Aorta (tissue), 5 donors: ENCODE measurements around the gene ONECUT3. TPM values are rescaled to one million over a fixed set of nuclear protein-coding genes. Genes with fewer than 3 reads are reported as not detected.
A peak's percentile ranks its signal among the peaks of the same experiment; 100 is the strongest.

Experiments used
- ATAC-seq: fragments of 200-7000 bp; cut with Tn5 transposase; one replicate; pipeline ENCODE4 v1.9.1; 2022; ENCODE audit warnings: moderate library complexity; ENCODE audit not compliant: low FRiP score
- DNase-seq, 2 donors: peaks; one replicate each; pipeline ENCODE4 v3.0.0-alpha.2; 2020
- H3K27ac ChIP-seq, 2 donors: one replicate each; pipeline ENCODE4 v1.5.1; 2013; ENCODE audit warnings: low read length in 2 of 2, mild to moderate bottlenecking in 2 of 2, moderate library complexity in 2 of 2, control low read depth in 1 of 2, inconsistent platforms in 1 of 2, low read depth in 1 of 2
- H3K27me3 ChIP-seq, 2 donors: one replicate each; pipeline ENCODE4 v1.6.1; 2013; ENCODE audit warnings: control low read depth in 1 of 2, low read length in 1 of 2, mild to moderate bottlenecking in 1 of 2, moderate library complexity in 1 of 2; ENCODE audit not compliant: insufficient read depth in 2 of 2, control insufficient read depth in 1 of 2
- H3K36me3 ChIP-seq, 2 donors: one replicate each; pipeline ENCODE4 v1.6.1; 2013; ENCODE audit warnings: control low read depth in 1 of 2, low read length in 1 of 2, mild to moderate bottlenecking in 1 of 2; ENCODE audit not compliant: insufficient read depth in 2 of 2, control insufficient read depth in 1 of 2
- H3K4me1 ChIP-seq, 2 donors: one replicate each; pipeline ENCODE4 v1.6.1; 2013; ENCODE audit warnings: low read length in 2 of 2, control low read depth in 1 of 2, mild to moderate bottlenecking in 1 of 2, moderate library complexity in 1 of 2; ENCODE audit not compliant: insufficient read depth in 2 of 2, control insufficient read depth in 1 of 2
- H3K4me3 ChIP-seq, 2 donors: one replicate each; pipeline ENCODE4 v1.5.1; 2013; ENCODE audit warnings: low read length in 2 of 2, control low read depth in 1 of 2, mild to moderate bottlenecking in 1 of 2
- H3K9me3 ChIP-seq: one replicate; pipeline ENCODE4 v1.6.1; 2013; ENCODE audit warnings: mild to moderate bottlenecking, low read length; ENCODE audit not compliant: control insufficient read depth
- WGBS, 2 donors: extraction: QIAGEN DNeasy Blood & Tissue Kit; methylation state at CpG; one replicate each; pipeline ENCODE4 v1.1.7; 2013; 5-methylcytosine and 5-hydroxymethylcytosine counted together
- intact Hi-C, 2 donors: fragments of 100-400 bp; cut with DNase I; formaldehyde crosslinking; loops; one replicate each; pipeline versions ENCODE4 v1.14.2 to v1.15.0; 2022
- polyA plus RNA-seq, 2 donors: library from polyadenylated mRNA; stranded (reverse); fragments of 200-250 nt; gene quantifications; one replicate each; pipeline ENCODE4 v1.2.3, GENCODE V29; 2013
- total RNA-seq, 2 donors: library from RNA; stranded (reverse); fragmentation: NEBNext Ultra II Directional; extraction: Animal tissue kit (Norgen Biotek cat#: 25700); gene quantifications; one replicate each; pipeline ENCODE4 v1.2.1, GENCODE V29; 2021
- donor health status: healthy with polysubstance abuse.
- donor health status: Bipolar disorder and iron deficiency.
- donor health status: DM: no; HTN: no; CAD: no.
- donor health status: DM: no; HTN: no; CAD: no.
- donor health status: DM: yes; HTN: yes; CAD: no.

ONECUT3 gene
- total and polyA plus RNA-seq, 4 donors: 0.03 TPM; not detected in 3

DNA sequence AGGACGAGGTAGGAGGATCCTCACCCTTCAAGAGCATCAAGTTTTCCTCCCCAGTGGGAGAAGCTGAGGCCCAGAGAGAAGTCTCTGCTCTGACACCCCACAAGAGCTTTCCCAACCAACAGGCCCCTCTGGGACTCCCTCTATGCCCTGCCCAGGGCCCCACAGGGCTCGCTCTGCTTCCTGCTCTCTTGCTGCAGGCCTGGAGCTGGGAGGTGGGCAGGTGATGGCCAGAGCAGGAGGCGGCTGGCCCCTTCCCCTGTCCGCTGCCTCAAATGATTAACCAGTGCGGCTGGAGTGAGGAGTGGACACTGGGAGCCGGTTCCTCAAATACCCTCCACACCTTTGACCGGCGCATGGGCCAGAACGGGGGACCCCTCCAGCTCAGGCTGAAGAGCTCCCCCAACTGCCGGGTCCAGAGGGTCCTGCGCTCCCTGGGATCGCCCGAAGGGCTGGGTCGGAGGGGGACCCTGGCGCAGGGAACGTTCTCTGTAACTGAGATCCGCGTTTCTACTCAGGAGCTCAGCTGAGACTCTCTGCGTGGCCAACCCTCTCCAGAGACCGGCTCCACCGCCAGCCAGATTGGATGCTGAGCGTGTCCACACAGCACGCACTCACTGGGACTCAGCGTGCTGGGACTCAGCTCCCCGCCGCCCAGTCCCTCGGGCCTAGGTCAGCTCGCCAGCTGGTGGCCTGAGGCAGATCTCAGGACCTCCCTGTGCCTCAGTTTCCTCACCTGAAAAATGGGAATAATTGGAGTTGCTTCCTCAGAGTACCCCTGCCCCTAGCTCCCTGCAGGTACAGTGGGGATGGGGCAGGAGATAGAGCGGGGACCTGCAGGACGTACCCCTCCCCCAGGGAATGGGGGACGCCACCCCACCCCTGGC is 6.7 kb upstream of the ONECUT3 start:
- no peaks in the 10 kb centered on the region for H3K4me1 ChIP-seq
- WGBS, 2 donors: 2 to 3% methylated on average over 30 to 31 of the region's 31 CpGs

DNA sequence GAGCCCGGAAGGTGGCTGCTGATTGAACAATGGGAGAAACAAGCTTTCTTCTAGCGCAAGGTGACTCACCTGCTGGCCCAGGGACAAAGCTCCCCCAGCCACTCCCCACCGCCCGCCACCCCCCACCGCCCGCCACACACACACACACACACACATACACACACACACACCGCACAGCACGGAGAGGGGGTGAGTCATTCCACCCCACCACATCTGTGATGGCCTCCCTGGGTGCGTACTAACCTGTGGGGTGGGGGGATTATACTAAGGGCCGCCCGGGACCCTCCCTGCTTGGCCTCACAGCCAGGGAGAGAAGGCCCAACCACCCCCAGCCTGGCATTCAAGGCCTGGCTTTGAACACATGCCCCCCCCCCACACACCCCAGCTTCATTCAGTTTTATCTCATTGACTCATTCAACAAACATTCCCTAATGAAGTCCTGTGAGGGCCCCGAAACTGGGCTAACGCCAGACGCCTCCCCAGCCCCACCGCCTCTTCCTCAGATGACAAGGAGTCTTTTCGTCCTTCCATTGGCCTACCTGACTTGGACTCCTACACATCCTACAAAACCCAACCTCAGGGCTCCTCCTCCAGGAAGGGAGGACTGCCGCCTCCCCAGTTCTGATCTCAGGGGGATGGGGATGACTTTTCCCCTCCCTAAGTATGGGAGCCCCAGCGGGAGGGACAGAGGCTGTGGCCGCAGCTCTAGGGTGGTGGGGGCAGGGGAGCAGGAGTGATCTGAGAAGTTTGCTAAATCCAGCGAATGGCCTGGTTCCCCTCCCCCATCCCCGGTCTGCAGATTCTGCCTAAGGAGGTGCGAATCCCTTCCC is 5.8 kb upstream of the ONECUT3 start:
- H3K27me3 ChIP-seq: no peaks in the 10 kb centered on the region
- intact Hi-C loops: no loop called here
- no peak overlapping the region for H3K4me3 ChIP-seq
- H3K4me1 ChIP-seq: no peaks in the 10 kb centered on the region
- no peak for DNase-seq
- no peaks in the 10 kb centered on the region for H3K36me3 ChIP-seq
- 3 to 4% methylated on average over 16 to 22 of the region's 22 CpGs for WGBS, 2 donors
- ATAC-seq: no peak
- H3K27ac ChIP-seq: no peak overlapping the region
- no peaks in the 10 kb centered on the region for H3K9me3 ChIP-seq

More for the DNA sequence above, 6.7 kb upstream of the ONECUT3 start:
- ATAC-seq (peak; percentile 19), DNase-seq (peak in 1 of 2 donors; percentile 66)
- H3K4me3 ChIP-seq: no peak overlapping the region
- intact Hi-C loops: no loop called here
- H3K27ac ChIP-seq: no peak overlapping the region
- no peaks in the 10 kb centered on the region for H3K36me3 ChIP-seq
- H3K9me3 ChIP-seq: no peaks in the 10 kb centered on the region
- H3K27me3 ChIP-seq: no peaks in the 10 kb centered on the region

DNA sequence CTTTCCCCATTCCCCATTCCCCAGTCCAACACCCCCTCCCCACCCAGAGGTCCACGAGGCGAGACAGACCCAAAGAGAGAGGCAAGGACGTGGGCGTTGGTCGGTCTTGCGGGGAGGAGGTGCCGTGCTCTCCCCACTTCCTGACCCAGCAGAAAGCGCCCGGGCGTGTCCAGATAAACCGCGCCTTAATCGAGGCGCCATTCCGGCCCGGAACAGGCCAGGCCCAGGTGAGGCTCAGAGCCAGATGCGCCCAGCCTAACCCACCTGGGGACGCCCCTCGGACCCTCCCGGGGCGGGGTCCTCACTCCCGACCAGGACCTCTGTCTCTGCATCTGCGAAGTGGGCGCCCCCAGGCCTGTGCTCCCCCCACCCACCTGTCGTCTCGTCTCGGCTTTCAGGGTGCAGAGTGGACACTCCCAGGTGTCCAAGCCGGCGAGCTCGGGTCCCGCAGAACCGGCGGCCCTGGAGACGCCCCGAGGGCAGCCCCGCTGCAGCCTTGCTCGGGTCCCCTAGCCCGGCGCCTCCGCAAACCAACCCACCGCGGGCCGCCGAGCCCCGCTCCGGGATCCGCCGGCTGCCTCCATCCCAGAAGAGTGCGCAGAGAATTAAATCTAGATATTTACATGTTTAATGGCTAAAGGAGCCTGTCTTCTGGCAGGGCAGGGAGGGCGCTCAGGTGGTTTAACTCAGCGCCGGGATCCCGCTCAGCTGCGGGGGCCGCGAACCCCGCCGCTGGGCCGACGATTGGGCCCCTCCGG is 5.0 kb upstream of the ONECUT3 start:
- DNase-seq: no peak
- no peak for ATAC-seq
- no peaks in the 10 kb centered on the region for H3K9me3 ChIP-seq
- H3K36me3 ChIP-seq: no peaks in the 10 kb centered on the region
- H3K27ac ChIP-seq: no peak overlapping the region
- intact Hi-C loops: no loop called here
- H3K27me3 ChIP-seq: no peaks in the 10 kb centered on the region
- no peak overlapping the region for H3K4me3 ChIP-seq
- H3K4me1 ChIP-seq: no peaks in the 10 kb centered on the region
- WGBS, 2 donors: 2% methylated on average over 59 to 61 of the region's 61 CpGs

DNA sequence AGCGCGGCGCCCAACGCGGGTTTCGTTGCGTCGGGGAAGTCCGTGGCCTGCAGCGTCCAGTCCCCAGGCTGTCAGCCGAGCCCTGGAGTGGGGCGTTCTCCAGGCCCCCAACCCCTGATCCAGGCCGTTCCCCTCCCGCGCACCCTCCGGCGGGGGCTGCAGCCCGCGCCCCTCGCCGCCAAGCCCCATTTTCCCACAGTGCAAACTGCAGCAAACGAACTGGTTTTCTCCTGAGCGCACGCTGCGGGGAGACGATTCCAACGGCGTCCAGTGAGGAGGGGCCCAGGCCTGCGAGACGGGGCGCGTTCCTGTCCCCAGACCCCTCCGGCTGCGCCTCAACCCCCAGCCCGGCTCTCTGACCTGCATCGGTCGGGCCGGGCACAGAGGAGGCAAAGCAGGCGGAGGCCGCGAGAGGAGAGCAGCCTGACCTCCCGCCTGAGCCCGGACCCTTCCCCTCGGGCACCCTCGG is 4.4 kb upstream of the ONECUT3 start:
- no peak for ATAC-seq
- no peaks in the 10 kb centered on the region for H3K9me3 ChIP-seq

DNA sequence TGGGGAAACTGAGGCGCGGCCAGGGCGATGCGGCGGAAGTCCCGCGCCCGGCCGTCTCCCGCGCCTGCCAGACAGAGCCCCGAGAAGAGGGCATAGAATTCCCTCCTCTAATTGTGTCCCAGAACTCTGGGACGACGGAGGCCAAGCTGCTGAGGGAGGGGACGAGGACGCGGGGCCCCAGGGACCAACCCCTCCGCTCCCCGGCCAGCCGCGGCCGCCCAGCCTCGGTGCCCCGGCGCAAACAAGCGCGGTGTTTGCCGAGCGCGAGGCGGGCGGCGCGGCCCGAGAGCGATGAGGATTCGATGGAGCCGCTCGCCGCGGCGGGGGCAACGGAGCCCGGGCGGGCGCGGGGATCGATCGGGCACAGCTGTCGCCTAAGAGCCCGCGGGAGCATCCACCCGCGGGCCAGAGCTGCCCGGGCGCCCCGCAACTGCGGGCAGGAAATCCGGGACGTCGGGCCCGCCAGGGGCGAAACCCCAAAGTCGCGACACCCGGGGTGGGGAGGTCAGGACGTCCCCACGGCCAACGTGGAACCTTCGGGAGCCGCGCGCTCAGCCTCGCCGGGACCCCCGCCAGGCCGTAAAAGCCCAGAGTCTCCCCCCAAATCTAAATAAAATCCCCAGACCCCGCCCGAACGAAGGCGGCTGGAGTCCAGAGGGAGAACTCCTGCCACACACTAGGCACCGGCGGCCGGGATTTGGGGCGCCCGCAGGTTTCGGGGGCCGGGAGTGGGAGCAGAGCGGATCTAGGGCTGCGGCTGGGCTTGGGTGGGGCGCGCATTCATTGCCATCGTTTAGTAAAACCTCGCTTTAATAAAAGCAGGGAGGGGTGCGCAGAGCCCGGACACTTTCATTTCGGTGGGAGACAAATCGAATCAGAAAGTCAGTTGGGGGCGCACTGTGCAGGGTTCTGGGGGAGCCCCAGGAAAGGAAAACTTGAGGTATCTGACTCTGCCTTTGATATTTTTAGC is 3.6 kb upstream of the ONECUT3 start:
- Histone ChIP-seq H3K27me3 (no peaks in the 10 kb centered on the region), H3K36me3 (no peaks in the 10 kb centered on the region), H3K27ac (no peak overlapping the region), H3K9me3 (no peaks in the 10 kb centered on the region), H3K4me1 (no peaks in the 10 kb centered on the region), H3K4me3 (no peak overlapping the region)
- intact Hi-C loops: no loop called here
- WGBS, 2 donors: 1 to 2% methylated on average over 96 to 99 of the region's 99 CpGs
- ATAC-seq (no peak), DNase-seq (no peak)

More for the DNA sequence above, 4.4 kb upstream of the ONECUT3 start:
- WGBS, 2 donors: 3% methylated on average over 45 of the region's 45 CpGs
- DNase-seq: no peak
- H3K27me3 ChIP-seq: no peaks in the 10 kb centered on the region
- intact Hi-C loops: no loop called here
- no peaks in the 10 kb centered on the region for H3K4me1 ChIP-seq
- H3K36me3 ChIP-seq: no peaks in the 10 kb centered on the region
- no peak overlapping the region for H3K27ac ChIP-seq
- H3K4me3 ChIP-seq: no peak overlapping the region

DNA sequence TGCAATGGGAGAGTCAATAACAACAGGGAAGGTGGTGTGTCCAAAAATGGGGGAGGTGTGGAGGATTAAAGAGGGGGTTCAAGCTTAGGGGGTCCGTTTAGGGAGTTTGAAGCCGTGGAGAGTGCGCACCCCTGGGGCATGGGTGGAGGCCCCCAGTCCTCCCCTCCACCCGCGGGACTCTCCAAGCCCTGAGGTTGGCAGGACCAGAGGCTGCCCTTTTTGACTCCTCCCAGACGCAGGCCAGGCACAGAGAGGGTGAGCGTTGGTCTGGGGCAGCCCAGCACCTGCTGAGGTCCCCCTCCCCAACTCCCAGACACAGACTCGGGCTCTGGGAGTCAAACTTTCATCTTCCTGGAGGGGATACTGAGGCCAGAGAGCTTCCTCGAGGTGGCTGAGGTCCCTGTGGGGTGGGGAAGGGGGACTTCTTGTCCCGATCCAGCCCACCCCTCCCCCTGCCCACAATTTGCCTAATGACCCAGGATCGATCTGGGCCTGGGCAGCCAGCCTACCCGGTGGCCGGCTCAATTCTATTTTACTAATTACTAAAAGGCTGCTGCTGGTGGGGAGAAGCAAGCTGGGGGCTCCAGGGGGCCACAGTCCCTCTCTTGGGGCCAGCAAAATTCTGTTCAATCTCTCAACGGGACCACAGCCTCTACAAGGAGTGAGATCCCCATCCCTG is 2.8 kb upstream of the ONECUT3 start:
- 1 to 5% methylated on average over 12 to 14 of the region's 14 CpGs for WGBS, 2 donors

DNA sequence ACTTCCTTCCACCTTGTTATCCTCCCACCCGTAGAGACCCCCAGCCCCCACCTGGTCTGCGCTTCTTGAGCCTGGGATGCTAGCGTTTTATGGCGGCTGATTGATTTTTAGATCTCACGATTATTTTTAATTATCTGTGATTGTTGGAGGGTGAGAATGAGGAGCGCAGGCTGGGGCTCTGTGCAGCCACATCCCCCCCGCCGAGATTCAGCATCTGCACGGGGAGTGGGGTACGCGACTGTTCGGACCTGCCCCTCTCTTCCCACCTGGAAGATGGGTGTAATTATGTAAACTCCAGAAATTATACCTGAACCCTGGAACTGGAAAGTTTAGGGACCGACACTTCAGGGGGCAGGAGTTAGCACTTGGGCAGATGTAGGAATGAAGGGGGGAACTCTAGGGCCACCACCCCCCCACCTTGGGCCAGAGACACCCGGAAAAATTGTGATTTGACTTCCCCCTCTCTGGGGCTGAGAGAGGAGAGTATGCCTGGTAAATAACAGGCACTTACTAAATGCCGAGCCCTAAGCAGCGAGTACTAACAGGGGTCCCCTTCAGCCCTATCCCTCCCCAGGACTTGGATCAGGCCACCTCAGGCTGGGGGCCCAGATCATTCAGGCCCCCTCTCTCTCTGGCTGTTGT is 1.8 kb upstream of the ONECUT3 start:
- no peak overlapping the region for H3K4me3 ChIP-seq
- H3K36me3 ChIP-seq: no peaks in the 10 kb centered on the region
- H3K27ac ChIP-seq: no peak overlapping the region
- intact Hi-C loops: no loop called here
- DNase-seq (no peak), ATAC-seq (no peak)
- no peaks in the 10 kb centered on the region for H3K9me3 ChIP-seq
- no peaks in the 10 kb centered on the region for H3K4me1 ChIP-seq
- no peaks in the 10 kb centered on the region for H3K27me3 ChIP-seq
- 4 to 7% methylated on average over 16 of the region's 16 CpGs for whole genome bisulfite sequencing, 2 donors

More for the DNA sequence above, 2.8 kb upstream of the ONECUT3 start:
- H3K36me3 ChIP-seq: no peaks in the 10 kb centered on the region
- DNase-seq (no peak), ATAC-seq (no peak)
- intact Hi-C loops: no loop called here
- H3K27ac ChIP-seq: no peak overlapping the region
- no peak overlapping the region for H3K4me3 ChIP-seq
- no peaks in the 10 kb centered on the region for H3K4me1 ChIP-seq
- H3K27me3 ChIP-seq: no peaks in the 10 kb centered on the region
- H3K9me3 ChIP-seq: no peaks in the 10 kb centered on the region
